Gastrocnemius medialis (tissue), 4 donors: ENCODE measurements around the gene OR4B1.

ENCODE experiments used
- CTCF ChIP-seq, 5 experiments: fragments of 450-650 bp in 3 of 5; fragments of 200-600 bp in 2 of 5; sonication (generic) in 2 of 5; IDR thresholded peaks in 4 of 5; conservative IDR thresholded peaks in 1 of 5; 1 replicate in 4 of 5; 2 replicates in 1 of 5; pipeline ENCODE4 v1.5.1; 2016 to 2019; ENCODE audit warnings: antibody characterized with exemption in 5 of 5, mild to moderate bottlenecking in 3 of 5, moderate library complexity in 3 of 5
- POLR2A ChIP-seq, 2 donors: fragments of 450-650 bp; IDR thresholded peaks; one replicate each; pipeline ENCODE4 v1.6.1; 2017; ENCODE audit warnings: antibody characterized with exemption in 2 of 2, mild to moderate bottlenecking in 2 of 2, moderate library complexity in 2 of 2

GRCh38 chr11:48184452-48184851, 32.2 kb upstream of the OR4B1 start:
- TF ChIP-seq CTCF (IDR thresholded peaks at IDR 0.05 in 4 of 5, conservative IDR thresholded peaks at IDR 0.05 in 1 of 5) (no peak), POLR2A (IDR thresholded peaks at IDR 0.05) (no peak)
